IPS-NIHi7 (cell line): ENCODE measurements around the gene DMAC2L.

Source experiments
- DNase-seq: peaks from one replicate; pipeline ENCODE4 v3.0.0; 2012; ENCODE audit warnings: mixed read lengths; ENCODE audit errors: extremely low spot score

Gene DMAC2L

GRCh38 chr14:50321009-50321660, 9.0 kb downstream of the DMAC2L start:
- DNase-seq = peak; percentile 66

- no peak for DNase-seq
Measured at GRCh38 chr14:50331596-50331995, 19.5 kb downstream of the DMAC2L start.

- no peak for DNase-seq
Measured at GRCh38 chr14:50333014-50333509, 20.9 kb downstream of the DMAC2L start.

GRCh38 chr14:50334211-50334610, 22.1 kb downstream of the DMAC2L start:
- DNase-seq = no peak

GRCh38 chr14:50335389-50335788, 23.3 kb downstream of the DMAC2L start:
- DNase-seq = peak; percentile 57

GRCh38 chr14:50335989-50336824, 24.1 kb downstream of the DMAC2L start:
- no peak for DNase-seq

GRCh38 chr14:50338587-50338986, 26.5 kb downstream of the DMAC2L start:
- no peak for DNase-seq

GRCh38 chr14:50339178-50339804, 27.2 kb downstream of the DMAC2L start:
- DNase-seq = no peak

GRCh38 chr14:50340045-50340444, 27.9 kb downstream of the DMAC2L start:
- no peak for DNase-seq

GRCh38 chr14:50340963-50341362, 28.8 kb downstream of the DMAC2L start:
- no peak for DNase-seq

GRCh38 chr14:50342221-50343078, 30.3 kb downstream of the DMAC2L start:
- DNase-seq = peak; percentile 77

- DNase-seq = no peak
Measured at GRCh38 chr14:50343434-50343833, 31.3 kb downstream of the DMAC2L start.

GRCh38 chr14:50344116-50344775, 32.1 kb downstream of the DMAC2L start:
- DNase-seq = no peak

GRCh38 chr14:50344876-50345563, 32.9 kb downstream of the DMAC2L start:
- DNase-seq = no peak

- DNase-seq = no peak
Measured at GRCh38 chr14:50345846-50346422, 33.8 kb downstream of the DMAC2L start.

GRCh38 chr14:50347521-50347920, 35.4 kb downstream of the DMAC2L start:
- no peak for DNase-seq

- DNase-seq = no peak
Measured at GRCh38 chr14:50348933-50349332, 36.8 kb downstream of the DMAC2L start.

GRCh38 chr14:50350975-50351374, 38.9 kb downstream of the DMAC2L start:
- DNase-seq = no peak

- no peak for DNase-seq
Measured at GRCh38 chr14:50352584-50352983, 40.5 kb downstream of the DMAC2L start.

GRCh38 chr14:50353126-50353525, 41.0 kb downstream of the DMAC2L start:
- DNase-seq = no peak
